Lower leg skin (tissue), 4 donors: ENCODE measurements around the gene CCDC78. TPM values are rescaled to one million over a fixed set of nuclear protein-coding genes. Genes with fewer than 3 reads are reported as not detected.

Source experiments
- DNase-seq, 2 donors: peaks; one replicate each; pipeline ENCODE4 v3.0.0-alpha.2; 2019; ENCODE audit warnings: low spot score in 2 of 2
- H3K4me3 ChIP-seq: fragments of 200-600 bp; sonication (generic); 2 replicates; pipeline ENCODE4 v1.5.1; 2017; ENCODE audit warnings: mild to moderate bottlenecking, low read depth; ENCODE audit not compliant: poor library complexity, severe bottlenecking
- POLR2A ChIP-seq, 2 donors: fragments of 450-650 bp; IDR thresholded peaks; one replicate each; pipeline ENCODE4 v1.6.1; 2016 to 2017; ENCODE audit warnings: antibody characterized with exemption in 2 of 2, mild to moderate bottlenecking in 1 of 2, moderate library complexity in 1 of 2
- WGBS, 2 donors: methylation state at CpG; one replicate each; pipeline ENCODE4 v1.1.5; 2018; 5-methylcytosine and 5-hydroxymethylcytosine counted together
- intact Hi-C: fragments of 100-400 bp; cut with DNase I; formaldehyde crosslinking; loops from one replicate; pipeline ENCODE4 v1.15.0; 2023; ENCODE audit warnings: low total_unique reads
- total RNA-seq, 4 donors: library from RNA; depleted of rRNA; stranded (reverse); fragments of >200 nt; gene quantifications; one replicate each; pipeline ENCODE4 v1.1.0, GENCODE V29; 2016
- TF ChIP-seq, protein P1 (sequence below), 3 donors: fragments of 450-650 bp; IDR thresholded peaks; one replicate each; pipeline ENCODE4 v1.5.1; 2016; ENCODE audit warnings: antibody characterized with exemption in 3 of 3, mild to moderate bottlenecking in 3 of 3, moderate library complexity in 2 of 3

Gene CCDC78
- total RNA-seq, 4 donors from 2014 or later = 0.52 to 0.55 TPM; not detected in 2

DNA sequence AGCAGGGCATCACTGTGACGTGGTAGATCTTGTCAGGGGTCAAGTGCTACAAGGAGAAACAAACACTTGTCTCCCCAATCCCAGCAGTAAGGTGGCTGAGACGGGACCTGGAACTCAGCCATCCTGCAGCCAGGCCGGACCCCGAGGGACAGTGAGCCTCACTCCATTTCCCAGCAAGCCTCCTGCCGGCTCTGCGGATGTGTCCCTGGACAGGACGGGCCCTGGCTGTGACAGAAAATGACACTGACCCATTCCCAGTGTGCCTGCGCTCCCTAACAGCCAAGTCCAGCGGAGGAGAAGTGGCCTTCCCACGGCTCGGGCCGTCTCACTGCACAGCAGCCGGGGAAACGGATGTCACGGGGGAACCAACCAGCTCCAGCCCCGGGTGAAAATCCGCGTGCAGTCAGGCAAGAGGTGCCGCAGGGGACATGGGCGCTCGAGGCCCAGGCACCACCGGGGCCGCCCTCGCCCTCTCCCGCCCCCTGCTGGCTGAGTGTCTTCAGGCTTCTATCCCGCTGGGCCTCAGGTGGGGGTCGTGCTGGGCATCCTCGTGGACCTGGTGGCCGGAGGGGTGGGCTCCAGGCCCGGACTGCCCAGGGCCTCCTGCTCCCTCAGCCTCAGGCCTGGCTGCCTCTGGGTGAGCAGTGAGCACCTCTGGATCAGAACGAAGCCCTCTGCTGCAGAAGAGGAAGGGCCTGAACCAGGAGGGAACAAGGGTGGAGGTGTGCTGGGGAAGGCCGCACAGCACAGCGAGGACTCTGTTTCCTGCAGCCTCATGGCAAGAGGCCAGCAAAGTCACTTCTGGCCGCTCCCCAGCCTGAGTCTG, 7.4 kb upstream of the CCDC78 start:
- intact Hi-C loops = no loop called here

DNA sequence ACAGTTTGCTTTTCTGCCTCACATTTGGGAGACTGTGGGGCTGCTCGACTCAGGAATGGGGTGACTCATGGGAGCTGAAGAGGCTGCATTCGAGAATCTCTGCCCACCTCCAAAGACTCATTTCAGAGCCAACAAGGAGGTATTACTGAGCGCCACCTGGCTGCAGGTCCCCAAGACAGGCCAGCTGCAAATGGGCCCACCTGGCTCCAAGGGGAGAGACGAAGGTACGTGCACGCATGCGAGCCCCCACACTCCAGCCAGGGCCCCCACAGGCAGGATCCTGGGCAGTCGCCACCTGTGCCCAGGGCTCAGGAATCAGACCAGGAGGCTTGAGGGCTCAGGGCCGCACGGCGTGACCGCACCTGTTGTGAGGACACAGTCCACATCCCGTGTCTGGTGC, 6.7 kb upstream of the CCDC78 start:
- intact Hi-C loops = no loop called here
- WGBS, 2 donors = 91 to 96% methylated on average over 7 to 11 of the region's 13 CpGs
- DNase-seq = no peak
- no peak for TF ChIP-seq POLR2A (IDR thresholded peaks at IDR 0.05)
- TF ChIP-seq, protein P1, sequence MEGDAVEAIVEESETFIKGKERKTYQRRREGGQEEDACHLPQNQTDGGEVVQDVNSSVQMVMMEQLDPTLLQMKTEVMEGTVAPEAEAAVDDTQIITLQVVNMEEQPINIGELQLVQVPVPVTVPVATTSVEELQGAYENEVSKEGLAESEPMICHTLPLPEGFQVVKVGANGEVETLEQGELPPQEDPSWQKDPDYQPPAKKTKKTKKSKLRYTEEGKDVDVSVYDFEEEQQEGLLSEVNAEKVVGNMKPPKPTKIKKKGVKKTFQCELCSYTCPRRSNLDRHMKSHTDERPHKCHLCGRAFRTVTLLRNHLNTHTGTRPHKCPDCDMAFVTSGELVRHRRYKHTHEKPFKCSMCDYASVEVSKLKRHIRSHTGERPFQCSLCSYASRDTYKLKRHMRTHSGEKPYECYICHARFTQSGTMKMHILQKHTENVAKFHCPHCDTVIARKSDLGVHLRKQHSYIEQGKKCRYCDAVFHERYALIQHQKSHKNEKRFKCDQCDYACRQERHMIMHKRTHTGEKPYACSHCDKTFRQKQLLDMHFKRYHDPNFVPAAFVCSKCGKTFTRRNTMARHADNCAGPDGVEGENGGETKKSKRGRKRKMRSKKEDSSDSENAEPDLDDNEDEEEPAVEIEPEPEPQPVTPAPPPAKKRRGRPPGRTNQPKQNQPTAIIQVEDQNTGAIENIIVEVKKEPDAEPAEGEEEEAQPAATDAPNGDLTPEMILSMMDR (IDR thresholded peaks at IDR 0.05) = no peak
- no peak overlapping the region for H3K4me3 ChIP-seq

More for the DNA sequence above, 7.4 kb upstream of the CCDC78 start:
- TF ChIP-seq POLR2A (IDR thresholded peaks at IDR 0.05) = no peak
- TF ChIP-seq, protein P1 (IDR thresholded peaks at IDR 0.05) = no peak
- H3K4me3 ChIP-seq = no peak overlapping the region
- DNase-seq = no peak
- 85 to 91% methylated on average over 28 to 34 of the region's 34 CpGs for WGBS, 2 donors

DNA sequence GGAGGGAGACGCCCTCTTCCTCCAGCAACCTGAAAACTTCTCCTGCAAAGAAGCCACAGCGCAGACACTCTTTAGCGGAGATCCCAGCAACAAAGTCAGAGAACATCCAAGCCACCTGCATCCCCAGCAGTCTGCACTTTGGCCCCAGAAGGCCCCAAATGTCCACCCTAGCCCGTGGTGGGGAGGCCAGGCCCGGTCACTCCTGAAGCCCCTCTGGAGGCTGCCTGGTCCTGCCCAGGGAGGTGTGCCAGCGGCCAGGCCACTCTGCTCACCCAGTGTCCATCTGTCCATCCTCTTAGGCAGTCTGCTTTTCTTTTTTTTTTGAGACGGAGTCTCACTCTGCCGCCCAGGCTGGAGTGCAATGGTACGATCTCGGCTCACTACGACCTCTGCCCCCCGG, 6.1 kb upstream of the CCDC78 start:
- WGBS, 2 donors = 92 to 95% methylated on average over 12 of the region's 12 CpGs
- TF ChIP-seq, protein P1 (IDR thresholded peaks at IDR 0.05) = no peak
- no peak for TF ChIP-seq POLR2A (IDR thresholded peaks at IDR 0.05)
- DNase-seq = no peak
- intact Hi-C loops = no loop called here
- H3K4me3 ChIP-seq = no peak overlapping the region

DNA sequence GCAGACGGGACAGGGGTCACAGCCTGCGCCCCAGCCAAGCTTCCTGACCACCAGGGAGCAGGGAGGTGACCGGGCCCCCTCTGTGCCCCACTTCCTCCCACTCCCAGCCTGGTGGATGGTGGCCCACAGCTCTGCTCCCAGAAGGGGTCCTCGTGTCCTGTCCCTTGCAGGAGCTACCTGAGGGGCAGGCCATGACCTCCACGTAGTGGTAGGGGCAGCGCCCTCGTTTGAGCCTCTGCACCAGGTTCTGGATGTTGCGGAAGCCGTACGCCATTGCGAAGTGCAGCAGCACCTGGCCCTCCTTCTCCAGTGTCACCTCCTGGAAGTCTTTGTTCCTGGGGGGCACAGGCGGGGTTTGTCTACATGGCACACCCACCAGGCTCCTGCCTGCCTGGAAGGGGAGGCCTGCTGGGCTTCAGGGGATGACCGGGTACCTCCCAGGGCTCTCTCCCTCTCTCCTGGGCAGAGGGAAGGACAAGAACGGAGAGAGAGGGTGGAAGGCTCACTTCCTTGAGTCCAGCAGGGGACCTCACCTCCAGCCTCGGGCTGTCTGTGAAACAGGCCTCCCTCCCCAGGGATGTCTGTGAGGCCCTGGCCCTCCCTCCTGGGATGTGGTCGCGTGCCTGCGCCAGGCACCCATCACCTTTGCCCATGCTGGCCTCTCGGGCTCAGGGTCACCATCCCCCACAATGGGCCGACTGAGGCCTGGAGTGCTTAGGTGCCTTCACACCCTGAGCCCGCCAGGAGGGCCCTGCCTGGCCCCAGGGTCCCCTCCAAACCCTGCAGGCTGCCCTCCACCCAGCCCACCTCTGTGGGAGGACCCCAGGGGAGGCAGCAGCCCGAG, 4.6 kb upstream of the CCDC78 start:
- no peak for TF ChIP-seq POLR2A (IDR thresholded peaks at IDR 0.05)
- TF ChIP-seq, protein P1 (IDR thresholded peaks at IDR 0.05) = no peak
- no peak overlapping the region for H3K4me3 ChIP-seq
- WGBS, 2 donors = 86 to 92% methylated on average over 12 to 21 of the region's 22 CpGs
- no peak for DNase-seq
- intact Hi-C loops = no loop called here

DNA sequence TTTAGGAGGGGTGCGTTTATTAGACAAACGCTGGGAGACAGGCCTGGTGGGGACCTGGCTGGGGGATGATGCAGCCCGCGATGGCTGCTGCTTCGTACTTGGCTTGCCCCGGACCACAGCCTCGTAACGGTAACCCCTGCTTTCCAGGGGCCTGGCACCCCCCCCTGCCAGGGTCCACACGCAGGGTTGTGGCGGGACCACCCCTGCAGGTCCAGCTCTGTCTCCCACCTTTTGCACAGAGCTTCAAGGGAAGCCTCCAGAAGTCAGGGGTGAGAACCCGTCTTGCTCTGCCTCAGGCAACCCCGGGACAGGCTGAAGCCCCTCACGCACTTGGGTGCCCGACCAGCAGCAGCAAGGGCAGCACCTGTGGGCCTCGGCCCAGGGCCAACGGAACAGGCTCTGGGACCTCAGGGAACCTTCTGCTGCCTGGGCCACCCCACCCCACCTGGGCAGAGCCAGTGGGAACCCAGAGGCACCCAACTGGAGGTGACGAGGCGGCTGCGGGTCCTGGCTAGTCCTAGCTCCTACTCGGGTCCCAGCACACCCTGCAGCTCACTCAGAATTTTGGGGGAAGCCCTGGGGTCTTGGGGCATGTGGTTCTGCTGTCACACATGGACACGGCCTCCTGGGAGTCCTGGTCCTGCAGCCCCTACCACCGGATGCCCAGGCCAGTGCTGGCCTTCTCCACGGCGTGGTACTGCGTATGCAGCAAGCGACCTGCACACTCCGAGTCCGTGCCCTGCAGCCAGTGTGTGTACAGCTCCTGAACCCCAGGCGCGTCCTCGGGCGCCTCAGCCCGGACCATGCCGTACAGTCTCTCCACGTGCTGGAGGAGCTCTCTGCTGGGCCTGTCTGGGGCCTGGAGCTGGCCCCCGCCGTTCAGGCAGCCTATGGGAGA, 3.8 kb upstream of the CCDC78 start:
- intact Hi-C loops = no loop called here
- H3K4me3 ChIP-seq = no peak overlapping the region
- 83 to 87% methylated on average over 28 of the region's 37 CpGs for WGBS, 2 donors
- TF ChIP-seq, protein P1 (IDR thresholded peaks at IDR 0.05) = no peak
- no peak for TF ChIP-seq POLR2A (IDR thresholded peaks at IDR 0.05)
- DNase-seq = no peak
